NCI-H82 treated with DMSO at 0.1 percent for 48 hours (cell line): ENCODE results near the gene CDYL.

Source experiments
- DNase-seq: peaks from one replicate; lab custom pipeline; 2025; ENCODE audit not compliant: unreplicated experiment; lab: John Stamatoyannopoulos, UW

Gene CDYL

GRCh38 chr6:4905826-4906225, 129.6 kb downstream of the CDYL start:
- DNase-seq = no peak

GRCh38 chr6:4906293-4907276, 130.4 kb downstream of the CDYL start:
- DNase-seq = no peak

GRCh38 chr6:4907602-4908001, 131.4 kb downstream of the CDYL start:
- DNase-seq = no peak

- no peak for DNase-seq
Observed at GRCh38 chr6:4908062-4908461, 131.9 kb downstream of the CDYL start.

GRCh38 chr6:4909063-4909706, 133.0 kb downstream of the CDYL start:
- DNase-seq = no peak

GRCh38 chr6:4910037-4910760, 134.0 kb downstream of the CDYL start:
- no peak for DNase-seq

GRCh38 chr6:4912559-4912958, 136.4 kb downstream of the CDYL start:
- DNase-seq = no peak

GRCh38 chr6:4913705-4914419, 137.7 kb downstream of the CDYL start:
- no peak for DNase-seq

- DNase-seq = no peak
Observed at GRCh38 chr6:4914420-4915159, 138.4 kb downstream of the CDYL start.

- no peak for DNase-seq
Observed at GRCh38 chr6:4916954-4917561, 140.9 kb downstream of the CDYL start.

GRCh38 chr6:4920914-4921410, 144.8 kb downstream of the CDYL start:
- DNase-seq = no peak

- no peak for DNase-seq
Observed at GRCh38 chr6:4922488-4923037, 146.4 kb downstream of the CDYL start.

GRCh38 chr6:4923081-4923480, 146.9 kb downstream of the CDYL start:
- no peak for DNase-seq

- no peak for DNase-seq
Observed at GRCh38 chr6:4924661-4925271, 148.6 kb downstream of the CDYL start.

GRCh38 chr6:4925580-4925979, 149.4 kb downstream of the CDYL start:
- no peak for DNase-seq

- no peak for DNase-seq
Observed at GRCh38 chr6:4928426-4928825, 152.2 kb downstream of the CDYL start.

GRCh38 chr6:4929097-4929718, 153.0 kb downstream of the CDYL start:
- DNase-seq = no peak

GRCh38 chr6:4930025-4930691, 154.0 kb downstream of the CDYL start:
- DNase-seq = no peak
